ENCODE measurements around the gene ZDHHC24.

ZDHHC24 gene

GRCh38 chr11:66559866-66560676 lies 14.2 kb upstream of the ZDHHC24 start:
- Histone ChIP-seq H3K9me2 (replicated peaks; ENCODE audit: insufficient read depth, low read length) (no peaks in the 10 kb centered on the region), H3K9me3 (replicated peaks; ENCODE audit: insufficient read depth, low read length) (no peaks in the 10 kb centered on the region), H3K27me3 (replicated peaks; ENCODE audit: insufficient read depth, low read length) (peaks cover 86% of the 10 kb centered on the region), H3K4me1 (ENCODE audit: low read length) (no peaks in the 10 kb centered on the region), H3K4me2 (ENCODE audit: low read depth, low read length) (no peak overlapping the region), H3K79me2 (ENCODE audit: low read length) (no peaks in the 10 kb centered on the region), H3K4me3 (ENCODE audit: low read length) (no peak overlapping the region), H4K20me1 (ENCODE audit: insufficient read depth, low read length) (no peaks in the 10 kb centered on the region), H3F3A (ENCODE audit: insufficient read depth, low read length) (no peaks in the 10 kb centered on the region), H3K36me3 (replicated peaks; ENCODE audit: insufficient read depth, low read length) (no peaks in the 10 kb centered on the region), H3K27ac (ENCODE audit: low read length) (no peak overlapping the region), H3K9ac (ENCODE audit: low read length) (no peak overlapping the region), H2AFZ (ENCODE audit: low read length) (no peak overlapping the region)
- no peak for DNase-seq
- TF ChIP-seq CTCF (IDR thresholded peaks at IDR 0.05; ENCODE audit: low read length) (no peak), EZH2 (optimal IDR thresholded peaks at IDR 0.05; ENCODE audit: low read depth, low read length) (no peak), EZH2phosphoT487 (IDR thresholded peaks at IDR 0.05; ENCODE audit: low read length) (no peak)

- TF ChIP-seq EZH2phosphoT487 (IDR thresholded peaks at IDR 0.05; ENCODE audit: low read length) (no peak), CTCF (IDR thresholded peaks at IDR 0.05; ENCODE audit: low read length) (no peak), EZH2 (optimal IDR thresholded peaks at IDR 0.05; ENCODE audit: low read depth, low read length) (no peak)
- DNase-seq: no peak
- H3K4me1 ChIP-seq (ENCODE audit: low read length): no peaks in the 10 kb centered on the region
- no peaks in the 10 kb centered on the region for H3F3A ChIP-seq (ENCODE audit: insufficient read depth, low read length)
- H3K27me3 ChIP-seq (replicated peaks; ENCODE audit: insufficient read depth, low read length): peaks cover 86% of the 10 kb centered on the region
- no peaks in the 10 kb centered on the region for H4K20me1 ChIP-seq (ENCODE audit: insufficient read depth, low read length)
- H3K4me2 ChIP-seq (ENCODE audit: low read depth, low read length): no peak overlapping the region
- H3K9me2 ChIP-seq (replicated peaks; ENCODE audit: insufficient read depth, low read length): no peaks in the 10 kb centered on the region
- H3K36me3 ChIP-seq (replicated peaks; ENCODE audit: insufficient read depth, low read length): no peaks in the 10 kb centered on the region
- H3K79me2 ChIP-seq (ENCODE audit: low read length): no peaks in the 10 kb centered on the region
- no peak overlapping the region for H3K27ac ChIP-seq (ENCODE audit: low read length)
- H3K9me3 ChIP-seq (replicated peaks; ENCODE audit: insufficient read depth, low read length): no peaks in the 10 kb centered on the region
- H2AFZ ChIP-seq (ENCODE audit: low read length): no peak overlapping the region
- H3K9ac ChIP-seq (ENCODE audit: low read length): no peak overlapping the region
- no peak overlapping the region for H3K4me3 ChIP-seq (ENCODE audit: low read length)
These were observed 13.5 kb upstream of the ZDHHC24 start for GRCh38 chr11:66559142-66559865.

- no peak overlapping the region for H3K4me2 ChIP-seq (ENCODE audit: low read depth, low read length)
- no peak for DNase-seq
- no peaks in the 10 kb centered on the region for H3K9me3 ChIP-seq (replicated peaks; ENCODE audit: insufficient read depth, low read length)
- peaks cover 75% of the 10 kb centered on the region for H3K27me3 ChIP-seq (replicated peaks; ENCODE audit: insufficient read depth, low read length)
- no peak overlapping the region for H3K27ac ChIP-seq (ENCODE audit: low read length)
- TF ChIP-seq EZH2 (optimal IDR thresholded peaks at IDR 0.05; ENCODE audit: low read depth, low read length) (no peak), CTCF (IDR thresholded peaks at IDR 0.05; ENCODE audit: low read length) (no peak), EZH2phosphoT487 (IDR thresholded peaks at IDR 0.05; ENCODE audit: low read length) (no peak)
- H3K4me1 ChIP-seq (ENCODE audit: low read length): no peaks in the 10 kb centered on the region
- no peak overlapping the region for H3K4me3 ChIP-seq (ENCODE audit: low read length)
- no peaks in the 10 kb centered on the region for H3F3A ChIP-seq (ENCODE audit: insufficient read depth, low read length)
- H2AFZ ChIP-seq (ENCODE audit: low read length): no peak overlapping the region
- no peaks in the 10 kb centered on the region for H3K36me3 ChIP-seq (replicated peaks; ENCODE audit: insufficient read depth, low read length)
- no peaks in the 10 kb centered on the region for H3K9me2 ChIP-seq (replicated peaks; ENCODE audit: insufficient read depth, low read length)
- no peaks in the 10 kb centered on the region for H4K20me1 ChIP-seq (ENCODE audit: insufficient read depth, low read length)
- no peak overlapping the region for H3K9ac ChIP-seq (ENCODE audit: low read length)
- no peaks in the 10 kb centered on the region for H3K79me2 ChIP-seq (ENCODE audit: low read length)
These were observed 12.0 kb upstream of the ZDHHC24 start for GRCh38 chr11:66557733-66558326.
